HFF-Myc (cell line): ENCODE measurements around the gene SRF.

Source experiments
- DNase-seq: peaks from one replicate; pipeline ENCODE4 v3.0.0-alpha.2; 2011; ENCODE audit warnings: low read depth; ENCODE audit errors: extremely low read depth
- H3K4me3 ChIP-seq: replicated peaks from 2 replicates; pipeline ENCODE4 v1.5.1; 2011; ENCODE audit warnings: low read depth, mild to moderate bottlenecking, control low read depth, low read length
- TF ChIP-seq, protein P1 (sequence below): IDR thresholded peaks from 2 replicates; pipeline ENCODE4 v1.5.1; 2012; ENCODE audit warnings: mild to moderate bottlenecking, low read depth, low read length, control low read depth; ENCODE audit errors: missing control alignments

SRF gene

DNA sequence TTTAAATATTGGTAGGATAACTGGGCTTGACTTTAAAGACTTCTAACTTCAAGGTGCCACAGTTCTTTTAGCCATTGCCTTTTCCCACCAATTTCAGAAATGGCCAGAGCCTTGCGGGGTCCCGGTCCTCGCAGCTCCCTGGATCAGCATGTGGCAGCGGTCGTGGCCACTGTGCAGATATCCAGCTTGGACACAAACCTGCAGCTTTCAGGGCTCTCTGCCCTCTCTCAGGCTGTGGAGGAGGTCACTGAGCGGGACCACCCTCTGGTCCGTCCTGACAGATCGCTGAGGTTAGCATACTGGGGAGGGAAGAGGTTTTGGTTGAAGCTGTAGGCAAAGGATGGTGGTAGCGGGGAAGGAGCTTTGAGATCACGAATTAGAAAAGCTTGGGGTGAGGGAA is 17.4 kb downstream of the SRF start:
- H3K4me3 ChIP-seq, result no peak overlapping the region
- TF ChIP-seq, protein P1, sequence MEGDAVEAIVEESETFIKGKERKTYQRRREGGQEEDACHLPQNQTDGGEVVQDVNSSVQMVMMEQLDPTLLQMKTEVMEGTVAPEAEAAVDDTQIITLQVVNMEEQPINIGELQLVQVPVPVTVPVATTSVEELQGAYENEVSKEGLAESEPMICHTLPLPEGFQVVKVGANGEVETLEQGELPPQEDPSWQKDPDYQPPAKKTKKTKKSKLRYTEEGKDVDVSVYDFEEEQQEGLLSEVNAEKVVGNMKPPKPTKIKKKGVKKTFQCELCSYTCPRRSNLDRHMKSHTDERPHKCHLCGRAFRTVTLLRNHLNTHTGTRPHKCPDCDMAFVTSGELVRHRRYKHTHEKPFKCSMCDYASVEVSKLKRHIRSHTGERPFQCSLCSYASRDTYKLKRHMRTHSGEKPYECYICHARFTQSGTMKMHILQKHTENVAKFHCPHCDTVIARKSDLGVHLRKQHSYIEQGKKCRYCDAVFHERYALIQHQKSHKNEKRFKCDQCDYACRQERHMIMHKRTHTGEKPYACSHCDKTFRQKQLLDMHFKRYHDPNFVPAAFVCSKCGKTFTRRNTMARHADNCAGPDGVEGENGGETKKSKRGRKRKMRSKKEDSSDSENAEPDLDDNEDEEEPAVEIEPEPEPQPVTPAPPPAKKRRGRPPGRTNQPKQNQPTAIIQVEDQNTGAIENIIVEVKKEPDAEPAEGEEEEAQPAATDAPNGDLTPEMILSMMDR, result no peak
- DNase-seq, result no peak

DNA sequence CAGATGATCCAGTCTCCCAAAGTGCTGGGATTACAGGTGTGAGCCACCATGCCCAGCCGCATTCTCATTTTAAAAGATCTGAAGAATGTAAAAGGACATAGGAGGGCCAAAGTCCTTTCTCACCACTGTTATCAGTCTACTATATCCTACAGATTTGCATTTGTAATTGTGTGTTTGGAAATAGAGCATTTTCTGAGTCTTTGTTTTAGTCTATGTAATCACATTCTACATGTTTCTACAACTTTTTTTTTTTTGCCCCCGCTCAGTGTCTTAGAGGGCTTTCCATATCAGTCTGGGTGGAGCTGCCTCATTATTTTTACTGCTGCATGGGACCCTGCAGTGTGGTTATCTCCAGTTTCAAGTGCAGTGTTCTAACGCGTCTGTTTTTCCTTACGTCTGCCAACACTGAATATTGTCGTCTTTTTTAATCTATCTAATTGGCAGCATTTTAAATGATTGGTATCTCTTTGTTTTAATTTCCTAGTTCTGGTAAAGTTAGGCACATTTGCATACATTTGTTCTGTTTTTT is 18.8 kb downstream of the SRF start:
- H3K4me3 ChIP-seq, result no peak overlapping the region
- TF ChIP-seq, protein P1, result no peak
- no peak for DNase-seq

DNA sequence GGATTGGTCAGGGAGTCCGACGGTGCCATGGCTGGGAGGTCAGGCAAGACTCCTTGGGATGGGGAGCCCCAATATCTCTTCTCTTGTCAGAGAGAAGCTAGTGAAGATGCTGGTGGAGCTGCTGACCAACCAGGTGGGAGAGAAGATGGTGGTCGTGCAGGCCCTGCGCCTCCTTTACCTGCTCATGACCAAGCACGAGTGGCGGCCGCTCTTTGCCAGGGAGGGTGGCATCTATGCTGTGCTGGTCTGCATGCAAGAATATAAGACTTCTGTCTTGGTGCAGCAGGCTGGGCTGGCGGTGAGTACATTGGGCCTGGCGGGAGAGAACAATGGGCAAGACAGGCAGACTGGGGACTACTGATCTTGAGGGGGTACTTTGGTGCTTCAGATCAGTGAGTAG is 21.8 kb downstream of the SRF start:
- no peak overlapping the region for H3K4me3 ChIP-seq
- TF ChIP-seq, protein P1, result no peak
- no peak for DNase-seq

DNA sequence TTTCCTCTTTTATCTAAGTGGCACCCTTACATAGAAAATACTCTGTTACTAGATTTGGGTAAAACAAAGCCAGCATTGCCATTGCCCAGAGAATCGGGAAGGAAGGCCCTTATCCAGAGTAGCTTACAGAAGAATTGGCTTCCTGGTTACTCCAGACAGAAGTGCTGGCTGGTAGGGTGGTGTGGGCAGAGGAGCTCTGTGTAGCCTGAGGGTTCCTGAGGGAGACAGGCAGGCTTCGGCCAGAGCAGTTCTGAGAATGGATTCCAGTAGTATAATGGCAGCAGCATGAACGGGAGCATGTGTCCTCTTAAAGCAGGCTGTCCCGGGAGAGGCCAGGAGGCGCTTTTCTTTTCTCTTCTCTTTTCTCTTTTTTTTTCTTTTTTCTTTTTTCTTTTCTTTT is 22.9 kb downstream of the SRF start:
- DNase-seq, result no peak
- TF ChIP-seq, protein P1, result no peak
- H3K4me3 ChIP-seq, result no peak overlapping the region

DNA sequence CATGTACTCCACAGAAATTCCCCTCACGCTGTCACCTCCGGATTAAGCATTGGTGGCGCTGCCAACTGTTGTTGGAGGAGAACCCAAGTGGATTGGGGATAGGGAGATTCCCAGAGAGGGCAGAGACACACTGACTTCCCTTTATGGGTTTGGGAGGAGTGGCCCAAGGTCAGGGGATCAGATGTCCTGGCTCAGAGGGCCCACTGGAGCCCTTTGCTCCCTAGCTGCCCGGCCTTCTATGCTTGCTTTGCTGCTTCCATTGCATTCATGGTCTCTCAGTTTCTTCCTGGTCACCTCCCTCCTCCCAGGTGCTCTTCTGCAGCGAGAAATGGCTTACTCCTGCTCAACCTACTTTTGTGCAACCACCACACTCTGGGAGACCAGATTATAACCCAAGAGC is 25.3 kb downstream of the SRF start:
- TF ChIP-seq, protein P1, result no peak
- no peak overlapping the region for H3K4me3 ChIP-seq
- no peak for DNase-seq

DNA sequence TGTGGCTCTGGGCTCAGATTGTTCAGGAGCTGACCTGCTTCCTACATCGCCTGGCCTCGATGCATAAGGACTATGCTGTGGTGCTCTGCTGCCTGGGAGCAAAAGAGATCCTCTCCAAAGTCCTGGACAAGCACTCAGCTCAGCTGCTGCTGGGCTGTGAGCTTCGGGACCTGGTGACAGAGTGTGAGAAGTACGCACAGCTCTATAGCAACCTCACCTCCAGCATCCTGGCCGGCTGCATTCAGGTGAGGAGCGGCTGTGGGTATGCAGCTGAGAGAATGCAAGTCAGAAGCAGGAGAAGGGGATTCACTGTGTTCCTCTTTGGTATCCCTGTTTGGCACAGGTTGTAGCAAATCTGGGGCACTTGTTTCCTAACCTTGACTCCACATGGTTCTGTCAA is 28.8 kb downstream of the SRF start:
- DNase-seq, result no peak
- no peak overlapping the region for H3K4me3 ChIP-seq
- TF ChIP-seq, protein P1, result no peak

DNA sequence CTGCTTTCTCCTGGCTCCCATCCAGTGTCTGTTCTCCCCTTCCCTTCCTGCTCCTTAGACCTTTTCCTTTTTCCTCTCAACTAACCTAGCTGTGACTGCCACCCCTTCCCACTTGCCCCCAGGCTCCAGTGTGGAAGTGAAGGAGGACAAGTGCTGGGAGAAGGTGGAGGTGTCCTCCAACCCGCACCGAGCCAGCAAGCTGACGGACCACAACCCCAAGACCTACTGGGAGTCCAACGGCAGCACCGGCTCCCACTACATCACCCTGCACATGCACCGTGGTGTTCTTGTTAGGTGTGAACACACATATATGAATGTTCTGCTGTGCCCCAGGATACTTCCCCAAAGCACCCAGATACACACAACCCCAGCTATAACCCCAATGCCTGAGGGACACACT is 29.5 kb downstream of the SRF start:
- TF ChIP-seq, protein P1, result no peak
- DNase-seq, result no peak
- no peak overlapping the region for H3K4me3 ChIP-seq
